ENCODE results near the gene TNPO2.
A peak's percentile ranks its signal among the peaks of the same experiment; 100 is the strongest.
"Not testable (repeated sequence)": the region's sequence is repeated elsewhere in the genome, so short reads cannot be mapped to it uniquely, and the experiment has no call there.

TNPO2 gene

DNA sequence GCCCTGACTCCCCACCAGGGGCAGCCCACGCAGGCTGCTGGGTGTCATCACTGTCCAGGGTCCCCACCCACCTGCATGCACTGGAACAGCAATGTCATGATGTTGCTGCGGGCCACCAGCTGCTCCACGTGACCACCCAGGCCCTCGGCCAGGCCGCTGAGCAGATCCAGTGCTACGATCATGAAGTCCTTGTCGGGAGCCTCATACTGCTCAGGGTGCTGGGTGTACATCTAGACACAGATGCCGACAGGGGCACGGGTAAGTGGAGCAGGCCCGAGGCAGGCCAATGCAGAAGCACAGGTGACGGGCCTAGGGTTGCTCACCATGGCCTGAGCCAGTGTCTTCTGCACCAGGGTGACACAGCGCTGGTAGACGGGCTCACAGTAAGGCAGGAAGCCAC, 18.6 kb downstream of the TNPO2 start:
- DNase-seq = no peak

DNA sequence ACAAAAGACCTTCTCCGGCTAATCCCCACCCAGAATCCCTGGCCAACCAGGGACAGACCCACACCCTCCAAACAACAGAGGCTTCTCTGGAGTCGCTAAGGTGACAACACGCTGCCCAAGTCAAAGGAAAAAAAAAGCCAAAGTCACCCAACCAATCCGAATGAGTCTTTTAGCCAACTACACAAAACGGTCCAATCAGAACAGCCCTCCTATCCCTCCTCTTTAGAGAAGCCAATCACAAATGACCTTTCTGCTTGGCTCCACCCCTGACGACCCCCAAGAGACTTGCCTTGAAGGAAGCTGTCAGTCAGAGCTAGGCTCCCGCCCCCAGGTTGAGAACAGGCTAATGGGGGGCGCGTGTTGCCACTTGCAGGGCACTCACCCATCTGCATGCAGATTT, 20.7 kb downstream of the TNPO2 start:
- DNase-seq = no peak

DNA sequence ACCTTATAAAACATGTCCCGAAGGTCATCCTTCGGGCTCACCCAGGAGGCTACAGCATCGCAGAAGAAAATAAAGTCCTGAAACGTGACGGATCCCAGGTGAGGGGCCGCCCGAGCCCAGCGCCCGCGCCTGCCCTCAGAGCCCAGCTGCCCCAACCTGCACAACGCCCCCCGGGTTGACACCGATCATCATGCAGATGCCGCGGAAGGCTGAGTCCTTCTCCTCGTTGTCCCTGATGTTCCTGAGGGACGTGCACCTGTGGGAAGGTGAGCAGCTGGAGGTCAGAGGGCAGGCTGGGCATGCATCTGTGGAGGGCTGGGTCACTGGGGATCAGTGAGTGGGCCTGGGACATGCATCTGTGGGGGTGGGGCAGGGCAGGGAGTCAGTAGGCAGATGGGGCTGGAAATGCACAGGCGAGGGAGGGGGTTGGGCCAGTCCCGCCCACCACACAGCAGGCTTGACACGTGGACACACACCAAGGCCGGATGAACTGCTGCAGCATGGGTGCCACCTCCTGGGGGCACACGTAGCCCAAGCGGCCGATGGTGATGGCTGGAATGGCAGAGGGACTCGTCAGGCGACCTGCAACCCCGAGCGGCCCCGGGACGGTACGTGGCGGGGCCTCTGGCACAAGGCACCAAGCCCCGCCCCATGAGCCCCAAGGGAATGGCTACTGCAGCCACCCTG, 22.0 kb downstream of the TNPO2 start:
- DNase-seq = no peak

DNA sequence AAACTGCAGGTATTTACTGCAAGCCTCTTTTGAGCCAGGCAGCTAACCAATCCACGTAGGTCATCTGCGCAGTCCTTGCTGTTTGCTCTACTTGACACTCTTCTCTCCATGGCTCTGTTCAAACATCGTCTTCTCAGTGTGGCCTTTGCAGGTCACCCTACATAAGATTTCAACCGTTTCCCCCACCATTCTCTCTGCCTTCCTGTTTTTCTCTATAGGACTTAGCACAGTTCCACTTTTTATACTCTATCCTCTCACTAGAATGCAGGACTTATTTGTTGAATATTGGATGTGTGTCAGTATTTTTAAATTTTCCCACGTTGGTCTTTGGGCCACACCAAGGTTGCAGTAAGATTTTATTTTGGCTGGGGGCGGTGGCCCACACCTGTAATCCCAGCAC, 25.6 kb downstream of the TNPO2 start:
- no peak for DNase-seq

DNA sequence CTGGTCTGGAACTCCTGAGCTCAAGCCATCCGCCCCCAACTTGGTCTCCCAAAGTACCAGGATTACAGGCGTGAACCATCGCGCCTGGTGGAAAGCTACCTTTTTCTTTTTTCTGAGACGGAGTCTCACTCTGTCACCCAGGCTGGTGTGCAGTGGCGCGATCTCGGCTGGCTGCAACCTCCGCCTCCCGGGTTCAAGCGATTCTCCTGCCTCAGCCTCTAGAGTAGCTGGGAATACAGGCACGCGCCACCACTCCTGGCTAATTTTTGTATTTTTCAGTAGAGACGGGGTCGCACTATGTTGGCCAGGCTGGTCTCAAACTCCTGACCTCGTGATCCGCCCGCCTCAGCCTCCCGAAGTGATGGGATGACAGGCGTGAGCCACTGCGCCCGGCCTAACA, 26.3 kb downstream of the TNPO2 start:
- not testable (repeated sequence) for DNase-seq

DNA sequence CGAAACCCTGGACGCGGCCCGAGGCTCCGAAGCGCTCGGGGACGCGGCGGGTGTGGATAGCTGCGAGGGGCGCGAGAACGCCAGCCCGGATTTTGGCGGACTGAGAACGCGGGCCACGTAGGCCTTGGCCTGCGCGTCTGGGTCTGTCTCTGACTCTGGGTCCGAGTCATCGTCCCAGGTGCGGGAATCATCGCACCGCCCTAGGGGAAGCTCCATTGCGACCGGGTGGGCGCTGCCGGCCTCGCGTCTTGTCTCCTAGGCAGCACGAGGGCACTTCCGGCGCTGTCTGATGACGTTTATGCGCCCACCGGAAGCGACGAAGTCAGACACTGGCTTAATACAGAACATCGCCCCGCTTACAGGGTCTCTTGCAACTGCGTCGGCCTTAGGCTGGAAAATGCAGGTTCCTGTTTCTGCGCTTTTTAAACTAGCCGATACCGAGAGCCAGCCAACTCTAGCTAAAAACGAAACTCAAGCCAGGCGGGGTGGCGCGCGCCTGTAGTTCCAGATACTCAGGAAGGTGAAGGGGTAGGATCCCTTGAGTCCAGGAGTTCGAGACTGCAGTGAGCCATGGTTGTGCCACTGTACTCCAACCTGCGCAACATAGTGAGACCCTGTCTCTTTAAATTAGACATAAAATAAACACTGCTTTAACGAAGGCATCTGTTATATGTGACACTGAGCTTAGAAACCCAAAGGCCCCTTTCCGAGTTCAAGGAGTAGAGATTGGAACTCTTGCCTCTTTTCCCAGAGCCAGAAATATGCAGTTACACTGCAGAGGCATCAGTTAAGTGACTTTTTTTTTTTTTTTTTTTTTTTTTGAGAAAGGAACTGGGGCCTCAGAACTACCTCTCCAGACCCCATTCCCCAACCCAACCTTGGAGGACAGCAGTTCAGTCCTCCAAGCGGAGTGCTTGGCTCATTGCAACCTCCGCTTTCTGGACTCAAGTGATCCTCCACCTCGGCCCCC, 27.1 kb downstream of the TNPO2 start, which contains the start of gene FBXW9:
TSS of gene FBXW9 (minus strand) at position 266 of the 970 bp plus-strand sequence. CDS start at position 216, 50 bp downstream.
- DNase-seq = peak; percentile 97

DNA sequence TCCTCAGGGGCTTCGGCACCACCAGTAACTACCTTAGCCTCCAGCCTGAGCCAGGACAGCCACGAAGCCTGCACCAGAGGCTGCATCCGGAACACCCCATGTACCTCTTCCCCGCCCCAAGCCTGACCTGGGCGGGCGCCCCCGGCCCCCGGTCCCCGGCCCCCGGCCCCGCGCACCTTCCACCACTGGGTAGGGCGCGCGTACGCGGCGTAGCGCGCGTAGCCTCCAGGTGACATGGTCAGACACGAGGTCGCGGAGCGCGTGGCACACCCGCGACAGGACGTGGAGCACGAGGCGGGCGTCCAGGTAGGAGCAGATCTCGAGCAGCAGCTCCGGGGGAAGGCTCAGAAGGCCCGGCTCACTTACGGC, 27.8 kb downstream of the TNPO2 start:
- DNase-seq = peak; percentile 9

DNA sequence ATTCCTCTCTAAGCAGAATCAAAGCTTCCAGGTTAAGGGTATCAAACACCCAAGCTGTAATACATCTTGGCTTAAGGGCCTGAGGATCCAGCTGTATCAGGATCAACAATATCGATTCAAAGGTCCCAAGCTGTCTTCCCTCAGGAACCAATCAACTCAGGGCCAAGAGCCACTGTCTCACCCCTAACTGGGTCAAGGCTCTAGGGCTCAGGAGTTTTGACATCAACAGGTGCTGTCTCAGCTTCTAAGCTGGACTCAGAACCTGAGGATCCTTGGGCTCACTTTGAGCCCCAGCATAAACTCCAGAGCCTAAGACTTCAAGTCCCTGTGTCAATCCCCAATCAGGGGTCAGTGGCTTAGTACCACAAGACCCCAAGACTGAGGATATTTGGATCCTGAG, 28.2 kb downstream of the TNPO2 start:
- no peak for DNase-seq

DNA sequence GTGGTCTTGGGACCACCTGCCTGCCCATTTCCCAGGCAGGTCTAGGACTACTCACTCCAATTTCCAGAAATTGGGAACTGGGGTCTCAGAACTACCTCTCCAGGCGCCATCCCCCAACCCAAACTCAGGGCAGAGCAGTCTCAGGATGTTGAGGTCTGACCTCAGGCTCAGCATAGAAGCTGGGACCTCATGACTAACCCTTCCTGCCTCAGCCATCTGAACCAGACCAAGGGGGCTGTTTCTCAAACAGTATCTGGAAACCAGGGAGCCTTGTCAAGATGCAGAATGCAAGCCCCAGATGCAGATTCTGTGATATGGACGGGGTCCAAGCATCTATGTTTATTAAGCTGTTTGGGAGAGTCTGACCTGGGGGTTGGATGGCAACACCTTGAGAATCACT, 28.6 kb downstream of the TNPO2 start:
- no peak for DNase-seq

DNA sequence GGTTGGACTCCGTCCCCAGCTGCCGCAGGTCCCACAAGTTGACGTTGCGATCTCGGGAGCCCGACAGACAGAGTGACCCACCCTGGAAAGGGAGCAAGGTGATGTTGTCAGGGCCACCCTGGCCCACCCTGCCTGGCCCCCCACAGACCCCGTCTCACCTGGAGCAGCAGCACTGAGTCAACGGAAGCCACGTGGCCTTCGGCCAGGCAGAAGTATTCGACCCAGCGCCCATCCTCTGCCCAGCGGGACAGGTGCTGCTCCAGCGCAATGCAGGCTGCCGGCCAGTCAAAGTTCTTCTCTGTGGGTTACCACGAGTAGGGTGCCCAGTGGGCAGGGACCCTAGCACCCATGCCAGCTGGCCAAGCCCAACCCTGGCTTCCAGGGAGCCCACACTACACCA, 29.1 kb downstream of the TNPO2 start:
- DNase-seq = no peak

DNA sequence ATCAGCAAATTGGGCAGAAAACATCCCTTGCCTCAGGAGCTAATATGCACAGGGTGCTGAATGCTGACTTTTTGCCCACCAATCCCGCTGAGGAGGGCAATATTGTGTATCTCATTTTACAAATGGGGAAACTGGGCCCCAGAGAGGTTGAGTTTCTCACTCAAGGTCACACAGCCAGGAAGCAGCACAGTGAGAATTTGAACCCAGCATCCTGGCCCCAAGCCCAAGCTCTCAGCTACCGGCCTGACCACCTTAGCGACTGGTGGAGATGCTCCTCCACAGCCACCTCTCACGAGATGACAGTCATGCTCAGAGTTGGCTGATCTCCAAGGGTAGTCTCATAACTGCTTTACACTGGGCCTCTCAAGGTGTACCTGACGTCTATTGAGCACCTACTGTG, 30.8 kb downstream of the TNPO2 start:
- no peak for DNase-seq

DNA sequence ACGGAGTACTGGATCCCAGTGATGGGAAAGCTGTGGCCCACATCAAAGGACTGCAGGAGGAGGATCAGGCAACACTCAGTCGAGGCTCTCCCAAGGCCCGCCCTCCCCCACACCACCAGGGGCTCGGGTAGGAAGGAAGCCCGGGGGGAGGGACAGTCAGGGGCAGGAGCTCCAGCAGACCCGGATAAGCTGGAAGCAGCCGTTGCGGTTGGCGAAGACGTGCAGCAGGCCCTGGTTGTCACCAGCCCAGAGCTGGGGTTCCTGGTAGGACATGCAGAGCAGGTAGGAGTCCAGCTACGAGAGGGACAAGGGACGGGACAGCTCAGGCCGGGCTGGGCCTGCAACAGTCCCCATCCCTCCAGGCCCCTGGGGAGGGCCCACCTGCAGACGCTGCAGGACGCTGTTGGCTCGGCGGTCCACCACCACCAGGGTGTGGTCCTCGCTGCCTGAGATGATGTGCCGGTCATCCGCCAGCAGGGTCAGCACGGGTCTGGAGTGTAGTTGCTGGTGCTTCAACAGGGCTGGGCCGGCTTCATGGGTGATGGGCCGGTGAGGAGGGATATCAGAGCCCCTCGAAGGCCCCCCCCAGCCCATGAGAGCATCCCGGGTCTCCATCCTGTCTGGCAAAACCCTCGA, 34.0 kb downstream of the TNPO2 start:
- no peak for DNase-seq

DNA sequence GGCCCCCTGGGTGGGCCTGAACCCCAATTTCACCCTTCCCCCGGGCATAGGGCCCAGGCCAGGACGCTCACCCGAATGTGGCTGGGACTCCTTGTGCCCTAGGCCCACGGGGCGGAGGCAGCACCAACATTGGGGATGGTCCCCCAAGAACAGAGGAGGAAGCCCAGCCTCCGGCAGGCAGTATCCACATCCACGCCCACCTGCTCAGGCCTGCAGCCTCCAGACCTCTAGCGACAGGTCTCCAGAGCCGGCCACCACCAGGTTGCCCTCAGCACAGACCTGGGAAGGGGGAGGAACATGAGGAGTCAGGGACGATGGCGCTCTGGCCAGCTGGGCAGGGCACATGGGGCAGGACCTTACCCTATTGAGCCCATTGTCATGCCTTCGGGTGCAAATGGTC, 34.7 kb downstream of the TNPO2 start:
- no peak for DNase-seq

DNA sequence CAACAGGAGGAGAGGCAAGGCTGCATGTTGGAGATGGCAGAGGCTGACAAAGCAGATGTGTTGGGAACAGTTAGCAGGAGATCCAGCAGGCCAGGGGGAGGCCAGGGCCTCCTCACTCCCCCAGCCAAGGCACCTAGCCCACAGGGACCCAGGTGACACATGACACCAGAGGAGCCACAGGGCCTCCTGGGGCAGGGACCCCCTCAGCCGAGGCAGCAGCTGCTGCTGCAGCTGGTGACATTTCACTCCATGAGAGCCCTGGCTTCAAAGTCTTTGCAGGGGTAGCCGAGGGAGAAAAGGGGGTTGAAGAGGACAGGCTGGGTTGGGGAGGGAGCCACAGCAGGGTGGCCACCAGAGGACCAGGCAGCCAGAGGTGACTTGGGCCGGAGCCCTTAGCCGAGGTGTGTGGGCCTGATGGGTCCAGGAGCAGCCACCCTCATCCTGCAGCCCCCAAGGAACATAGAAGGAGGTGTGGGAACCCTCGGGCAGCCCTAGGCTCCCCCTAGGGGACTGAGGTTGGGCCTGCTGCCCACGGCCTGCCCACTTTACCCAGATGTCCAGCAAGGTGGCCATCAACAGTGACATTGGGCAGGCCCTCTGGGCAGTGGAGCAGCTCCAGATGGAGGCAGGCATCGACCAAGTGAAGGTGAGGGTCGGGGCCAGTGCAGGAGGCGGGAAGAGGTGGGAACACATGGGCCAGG, 36.1 kb downstream of the TNPO2 start, which contains the start of gene GNG14:
TSS of gene GNG14 (plus strand) at position 503 of the 701 bp plus-strand sequence. CDS start at position 554, 51 bp downstream.
- DNase-seq = no peak

DNA sequence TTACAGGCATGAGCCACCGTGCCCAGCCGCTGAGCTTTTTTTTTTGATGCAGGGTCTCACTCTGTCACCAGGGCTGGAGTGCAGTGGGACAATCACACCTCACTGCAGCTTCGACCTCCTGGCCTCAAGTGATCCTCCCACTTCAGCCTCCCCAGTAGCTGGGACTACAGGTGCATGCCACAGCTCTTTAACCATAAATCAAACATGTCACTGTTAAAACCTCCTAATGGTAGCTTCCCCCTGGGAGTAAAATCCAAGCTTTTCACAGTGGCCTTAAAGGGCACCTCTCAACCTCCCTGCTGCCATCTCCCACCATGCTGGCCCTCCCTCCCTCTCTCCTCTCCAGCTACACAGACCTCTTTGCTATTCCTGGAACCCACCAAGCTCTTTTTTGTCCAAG, 37.9 kb downstream of the TNPO2 start:
- no peak for DNase-seq

DNA sequence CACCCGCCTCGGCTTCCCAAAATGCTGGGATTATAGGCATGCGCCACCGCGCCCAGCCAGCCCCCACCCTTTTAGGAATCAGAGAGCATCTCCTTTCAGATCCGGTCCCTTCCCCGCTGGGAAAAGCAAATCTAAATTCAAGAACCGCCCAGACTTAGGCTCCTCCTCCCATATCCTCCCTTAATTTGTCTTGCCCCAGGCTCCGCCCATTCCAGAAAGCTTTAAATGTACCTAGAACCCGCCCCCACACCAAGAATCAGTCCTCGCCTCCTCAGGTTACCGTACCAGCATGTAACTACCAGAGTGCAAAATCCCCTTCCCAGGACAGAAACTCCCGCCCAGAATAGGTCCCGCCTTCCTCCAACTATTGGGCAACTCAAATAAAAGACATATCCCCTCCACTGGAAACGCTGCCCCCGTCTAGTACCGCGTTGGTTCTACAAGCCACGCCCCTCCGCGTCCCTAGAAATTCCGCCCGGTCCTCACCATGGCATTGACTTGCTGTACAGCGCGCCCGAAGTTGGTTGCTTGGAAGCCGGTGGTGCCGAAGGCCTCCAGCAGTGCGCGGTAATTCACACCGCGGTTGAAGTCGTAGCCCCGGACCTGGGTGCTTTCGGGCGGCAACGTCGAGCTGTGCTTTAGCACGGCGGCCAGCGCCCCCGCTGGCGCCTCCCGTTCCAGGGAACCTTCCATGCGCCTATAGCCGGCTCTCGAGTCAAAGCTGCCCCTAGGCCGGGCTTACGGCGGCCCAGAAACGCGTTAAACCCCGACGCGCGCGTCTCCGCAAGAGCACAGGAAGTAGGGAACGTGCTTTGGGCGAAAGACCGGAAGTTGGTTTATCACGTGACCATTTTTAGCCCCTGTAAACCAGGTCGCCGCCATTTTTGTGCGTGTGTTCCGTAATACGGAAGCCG, 42.4 kb downstream of the TNPO2 start, which contains the start of gene DHPS:
TSS of gene DHPS (minus strand) at position 807 of the 914 bp plus-strand sequence. CDS start at position 693, 114 bp downstream.
- peak; percentile 96 for DNase-seq

DNA sequence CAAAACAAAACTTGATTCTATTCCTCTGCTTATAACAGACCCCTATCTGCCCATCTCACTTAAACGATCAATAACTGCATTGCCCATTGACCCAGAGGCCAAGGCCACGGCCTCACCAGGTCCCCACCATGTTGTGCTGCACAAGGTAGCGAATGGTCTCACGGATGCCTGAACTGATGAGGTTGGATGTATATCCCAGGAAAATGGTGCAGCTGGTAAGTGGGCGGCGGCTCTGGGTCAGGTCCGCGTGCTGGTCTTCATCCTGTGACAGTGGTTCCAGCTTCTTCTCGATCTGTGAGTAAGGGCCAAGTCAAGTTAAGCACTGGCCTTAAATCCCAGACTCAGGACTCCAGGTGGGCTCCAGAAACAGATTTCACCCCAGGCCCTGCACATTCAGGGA, 43.7 kb downstream of the TNPO2 start:
- DNase-seq = no peak

DNA sequence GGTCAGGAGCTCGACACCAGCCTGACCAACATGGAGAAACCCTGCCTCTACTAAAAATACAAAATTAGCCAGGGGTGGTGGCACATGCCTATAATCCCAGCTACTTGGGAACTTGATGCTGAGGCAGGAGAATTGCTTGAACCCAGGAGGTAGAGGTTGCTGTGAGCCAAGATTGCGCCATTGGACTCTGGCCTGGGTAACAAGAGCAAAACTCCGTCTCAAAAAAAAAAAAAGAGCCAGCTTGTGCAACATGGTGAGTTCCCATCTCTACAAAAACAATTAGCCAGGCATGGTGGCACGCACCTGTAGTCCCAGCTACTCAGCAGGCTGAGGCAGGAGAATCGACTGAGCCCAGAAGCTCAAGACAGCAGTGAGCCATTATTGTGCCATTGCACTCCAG, 45.7 kb downstream of the TNPO2 start:
- DNase-seq = not testable (repeated sequence)

DNA sequence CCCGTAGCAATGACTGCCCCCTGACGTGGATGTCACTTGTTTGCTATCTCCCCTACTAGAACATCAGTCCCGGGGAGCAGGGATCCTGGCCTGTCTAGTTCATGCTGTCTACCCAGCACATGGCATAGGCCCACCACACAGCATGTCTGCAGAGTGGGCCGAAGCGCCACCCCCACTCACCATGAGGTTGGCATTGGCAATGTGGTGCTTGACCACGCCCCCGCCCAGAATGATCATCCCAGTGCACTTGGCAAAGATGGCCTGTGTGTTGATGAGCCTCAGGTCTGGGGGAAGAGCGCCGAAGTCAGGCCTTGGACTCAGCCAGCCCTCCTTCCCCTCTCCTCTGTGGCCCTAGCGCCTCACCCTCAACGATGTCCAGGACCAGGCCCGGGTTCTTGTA, 46.8 kb downstream of the TNPO2 start:
- no peak for DNase-seq

DNA sequence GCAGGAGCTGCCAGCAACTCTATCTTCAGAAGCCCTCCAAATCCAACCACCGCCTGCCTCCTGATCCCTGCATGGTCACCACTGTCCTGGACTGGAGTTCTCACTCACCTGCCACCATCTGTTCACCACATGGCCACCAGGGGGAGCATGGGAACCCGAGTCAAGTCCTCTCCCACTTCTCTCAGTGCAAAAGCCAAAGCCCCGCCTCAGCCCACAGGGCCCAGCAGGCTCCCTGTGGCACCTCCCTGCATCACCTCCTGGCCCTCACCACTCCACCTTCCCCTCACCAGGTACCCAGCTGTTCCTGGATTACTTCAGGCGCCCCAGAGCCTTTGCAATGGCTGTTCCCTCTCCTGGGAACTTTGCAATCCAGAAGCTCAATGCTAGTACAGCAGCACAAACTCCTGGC, 47.3 kb downstream of the TNPO2 start:
- peak; percentile 84 for DNase-seq

DNA sequence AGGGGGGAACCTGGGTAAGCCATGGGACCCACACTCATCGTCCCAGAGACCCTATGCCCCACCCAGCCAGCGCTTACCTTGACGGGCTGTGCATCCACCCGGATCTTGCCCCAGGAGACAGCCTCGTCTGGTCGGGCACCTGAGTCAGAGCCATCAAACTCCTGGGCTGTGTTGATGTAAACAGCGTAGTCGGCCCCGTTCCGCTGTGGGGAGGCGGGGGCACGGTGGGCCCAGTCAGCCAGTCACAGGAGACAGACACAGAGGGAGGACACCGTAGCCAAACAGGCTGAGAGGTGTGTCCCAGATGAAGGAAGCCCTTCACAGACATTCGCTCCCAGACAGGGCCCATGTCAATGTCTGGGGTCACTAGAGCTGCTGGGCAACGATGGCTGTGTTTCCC, 47.8 kb downstream of the TNPO2 start:
- no peak for DNase-seq

DNA sequence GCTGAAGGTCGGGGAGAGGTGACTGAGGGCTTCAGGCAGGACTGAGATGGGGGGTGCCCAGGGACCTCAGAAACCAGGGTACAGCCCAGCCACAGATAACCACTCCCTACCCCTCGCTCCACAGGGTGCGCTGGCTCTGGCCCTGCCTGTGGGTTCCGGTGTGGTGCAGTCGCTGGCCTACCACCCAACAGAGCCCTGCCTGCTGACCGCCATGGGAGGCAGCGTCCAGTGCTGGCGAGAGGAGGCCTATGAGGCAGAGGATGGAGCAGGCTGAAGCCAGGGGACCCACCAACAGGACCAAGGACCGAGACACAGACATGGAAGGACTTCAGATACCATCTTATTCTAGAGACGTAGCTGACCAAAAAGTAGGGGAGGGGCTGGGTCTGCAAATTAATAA, 48.3 kb downstream of the TNPO2 start:
- DNase-seq = no peak

All from CD4-positive, alpha-beta T cell treated with Interleukin-10 for 1 hour (primary cell).